IPS DF 19.7 (cell line): ENCODE measurements around the gene CNN3.

Source experiments
- DNase-seq: peaks from one replicate; pipeline ENCODE4 v3.0.0-alpha.2; 2013; ENCODE audit warnings: low read depth, low spot score

The CNN3 gene

GRCh38 chr1:94922761-94923331 is 4.1 kb downstream of the CNN3 start:
- DNase-seq: no peak

GRCh38 chr1:94921977-94922376 is 4.9 kb downstream of the CNN3 start:
- no peak for DNase-seq

GRCh38 chr1:94920061-94920460 is 6.8 kb downstream of the CNN3 start:
- DNase-seq: no peak

GRCh38 chr1:94919241-94920030 is 7.5 kb downstream of the CNN3 start:
- no peak for DNase-seq

- DNase-seq: no peak
Observed at GRCh38 chr1:94917251-94917650, 9.7 kb downstream of the CNN3 start.

- DNase-seq: no peak
Observed at GRCh38 chr1:94912263-94913184, 14.4 kb downstream of the CNN3 start.

GRCh38 chr1:94909486-94909885 is 17.4 kb downstream of the CNN3 start:
- DNase-seq: no peak

GRCh38 chr1:94908965-94909364 is 17.9 kb downstream of the CNN3 start:
- no peak for DNase-seq

GRCh38 chr1:94908190-94908589 is 18.7 kb downstream of the CNN3 start:
- DNase-seq: no peak

- no peak for DNase-seq
Observed at GRCh38 chr1:94907136-94907535, 19.8 kb downstream of the CNN3 start.

GRCh38 chr1:94906382-94906781 is 20.5 kb downstream of the CNN3 start:
- DNase-seq: no peak

GRCh38 chr1:94905207-94905606 is 21.7 kb downstream of the CNN3 start:
- no peak for DNase-seq

GRCh38 chr1:94903280-94904009 is 23.5 kb downstream of the CNN3 start:
- DNase-seq: no peak

GRCh38 chr1:94901841-94902240 is 25.1 kb downstream of the CNN3 start:
- no peak for DNase-seq

GRCh38 chr1:94899756-94900155 is 27.2 kb downstream of the CNN3 start:
- DNase-seq: no peak

GRCh38 chr1:94898491-94899385 is 28.2 kb downstream of the CNN3 start:
- DNase-seq: no peak

- DNase-seq: no peak
Observed at GRCh38 chr1:94895518-94895917, 31.4 kb downstream of the CNN3 start.

- no peak for DNase-seq
Observed at GRCh38 chr1:94894630-94895029, 32.3 kb downstream of the CNN3 start.

- DNase-seq: no peak
Observed at GRCh38 chr1:94892604-94893254, 34.2 kb downstream of the CNN3 start.

GRCh38 chr1:94888201-94888600 is 38.7 kb downstream of the CNN3 start:
- no peak for DNase-seq
